ENCODE measurements around the gene PAQR4.

- TF ChIP-seq, protein P1, sequence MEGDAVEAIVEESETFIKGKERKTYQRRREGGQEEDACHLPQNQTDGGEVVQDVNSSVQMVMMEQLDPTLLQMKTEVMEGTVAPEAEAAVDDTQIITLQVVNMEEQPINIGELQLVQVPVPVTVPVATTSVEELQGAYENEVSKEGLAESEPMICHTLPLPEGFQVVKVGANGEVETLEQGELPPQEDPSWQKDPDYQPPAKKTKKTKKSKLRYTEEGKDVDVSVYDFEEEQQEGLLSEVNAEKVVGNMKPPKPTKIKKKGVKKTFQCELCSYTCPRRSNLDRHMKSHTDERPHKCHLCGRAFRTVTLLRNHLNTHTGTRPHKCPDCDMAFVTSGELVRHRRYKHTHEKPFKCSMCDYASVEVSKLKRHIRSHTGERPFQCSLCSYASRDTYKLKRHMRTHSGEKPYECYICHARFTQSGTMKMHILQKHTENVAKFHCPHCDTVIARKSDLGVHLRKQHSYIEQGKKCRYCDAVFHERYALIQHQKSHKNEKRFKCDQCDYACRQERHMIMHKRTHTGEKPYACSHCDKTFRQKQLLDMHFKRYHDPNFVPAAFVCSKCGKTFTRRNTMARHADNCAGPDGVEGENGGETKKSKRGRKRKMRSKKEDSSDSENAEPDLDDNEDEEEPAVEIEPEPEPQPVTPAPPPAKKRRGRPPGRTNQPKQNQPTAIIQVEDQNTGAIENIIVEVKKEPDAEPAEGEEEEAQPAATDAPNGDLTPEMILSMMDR (IDR thresholded peaks at IDR 0.05) = no peak
- no peak for TF ChIP-seq POLR2A (IDR thresholded peaks at IDR 0.05)
These were observed 18.1 kb downstream of the PAQR4 start for GRCh38 chr16:2987286-2987685.
